Measurements from ENCODE around the gene ARHGAP28.

Gene ARHGAP28

GRCh38 chr18:6773777-6774176, 44.3 kb downstream of the ARHGAP28 start:
- no peak for TF ChIP-seq CTCF (IDR thresholded peaks at IDR 0.05; ENCODE audit: unreplicated experiment in 3 of 3)
- H3K27me3 Mint-ChIP-seq (ENCODE audit: low read depth) = no peaks in the 10 kb centered on the region
- H3K4me3 Mint-ChIP-seq = peak overlapping the region; percentile 50 to 89 (median 75)
- H3K9me3 Mint-ChIP-seq = no peaks in the 10 kb centered on the region
- H3K27ac Mint-ChIP-seq = peak overlapping the region; percentile 85 to 95 (median 89)
- peaks cover 62% of the 10 kb centered on the region for H3K4me1 Mint-ChIP-seq
- peaks cover 8% of the 10 kb centered on the region for H3K36me3 Mint-ChIP-seq (ENCODE audit: low read depth)

- no peaks in the 10 kb centered on the region for H3K27me3 Mint-ChIP-seq (ENCODE audit: low read depth)
- TF ChIP-seq CTCF (IDR thresholded peaks at IDR 0.05; ENCODE audit: unreplicated experiment in 3 of 3) = no peak
- peaks cover 12% of the 10 kb centered on the region for H3K36me3 Mint-ChIP-seq (ENCODE audit: low read depth)
- peak overlapping the region; percentile 50 to 89 (median 51) for H3K4me3 Mint-ChIP-seq
- H3K9me3 Mint-ChIP-seq = no peaks in the 10 kb centered on the region
- peak overlapping the region; percentile 84 to 95 (median 85) for H3K27ac Mint-ChIP-seq
- peaks cover 73% of the 10 kb centered on the region for H3K4me1 Mint-ChIP-seq
These were observed 45.7 kb downstream of the ARHGAP28 start for GRCh38 chr18:6775237-6775636.

- Mint-ChIP-seq H3K4me3 (peak overlapping the region; percentile 47 to 64 (median 52)), H3K36me3 (ENCODE audit: low read depth) (peaks cover 9% of the 10 kb centered on the region), H3K9me3 (no peaks in the 10 kb centered on the region), H3K27ac (peak overlapping the region; percentile 84 to 95 (median 85)), H3K27me3 (ENCODE audit: low read depth) (no peaks in the 10 kb centered on the region), H3K4me1 (peaks cover 73% of the 10 kb centered on the region)
- TF ChIP-seq CTCF (IDR thresholded peaks at IDR 0.05; ENCODE audit: unreplicated experiment in 3 of 3) = no peak
These were observed 46.2 kb downstream of the ARHGAP28 start for GRCh38 chr18:6775702-6776101.

- Mint-ChIP-seq H3K9me3 (no peaks in the 10 kb centered on the region), H3K27ac (peak overlapping the region; percentile 84 to 95 (median 85)), H3K36me3 (ENCODE audit: low read depth) (peaks cover 9% of the 10 kb centered on the region), H3K27me3 (ENCODE audit: low read depth) (no peaks in the 10 kb centered on the region), H3K4me3 (peak overlapping the region; percentile 47 to 64 (median 52)), H3K4me1 (peaks cover 77% of the 10 kb centered on the region)
- TF ChIP-seq CTCF (IDR thresholded peaks at IDR 0.05; ENCODE audit: unreplicated experiment in 3 of 3) = no peak
These were observed 46.7 kb downstream of the ARHGAP28 start for GRCh38 chr18:6776188-6776587.

- peaks cover 17% of the 10 kb centered on the region for H3K36me3 Mint-ChIP-seq (ENCODE audit: low read depth)
- H3K9me3 Mint-ChIP-seq = no peaks in the 10 kb centered on the region
- no peak overlapping the region for H3K4me3 Mint-ChIP-seq
- H3K27me3 Mint-ChIP-seq (ENCODE audit: low read depth) = no peaks in the 10 kb centered on the region
- no peak for TF ChIP-seq CTCF (IDR thresholded peaks at IDR 0.05; ENCODE audit: unreplicated experiment in 3 of 3)
- peaks cover 83% of the 10 kb centered on the region for H3K4me1 Mint-ChIP-seq
- peak overlapping the region in 2 of 3 experiments; percentile 64 to 85 for H3K27ac Mint-ChIP-seq
These were observed 48.0 kb downstream of the ARHGAP28 start for GRCh38 chr18:6777509-6777908.

GRCh38 chr18:6778459-6779247, 49.1 kb downstream of the ARHGAP28 start:
- Mint-ChIP-seq H3K4me1 (peaks cover 78% of the 10 kb centered on the region), H3K9me3 (no peaks in the 10 kb centered on the region), H3K27me3 (ENCODE audit: low read depth) (no peaks in the 10 kb centered on the region), H3K36me3 (ENCODE audit: low read depth) (peaks cover 18% of the 10 kb centered on the region), H3K27ac (peak overlapping the region; percentile 64 to 85 (median 78)), H3K4me3 (peak overlapping the region in 1 of 3 experiments; percentile 17)
- TF ChIP-seq CTCF (IDR thresholded peaks at IDR 0.05; ENCODE audit: unreplicated experiment in 3 of 3) = no peak

Data from nephron (organoid).